B cell (primary cell): ENCODE results near the gene PUM2. TPM values are rescaled to one million over a fixed set of nuclear protein-coding genes. Genes with fewer than 3 reads are reported as not detected.
A peak's percentile ranks its signal among the peaks of the same experiment; 100 is the strongest.

ENCODE experiments used
- ATAC-seq: fragments of 200-7000 bp; cut with Tn5 transposase; one replicate; pipeline ENCODE4 v1.10.0; 2021; ENCODE audit warnings: low read depth, mild to moderate bottlenecking, moderate number of reproducible peaks, moderate library complexity
- CTCF ChIA-PET: fragments of 350-600 bp; sonication (Branson Sonifier 250); formaldehyde crosslinking; loops from one replicate; lab custom pipeline; 2021; ENCODE audit warnings: antibody characterized with exemption, inconsistent platforms; lab: Charles Lee
- POLR2A ChIA-PET: fragments of 350-600 bp; sonication (Branson Sonifier 250); formaldehyde crosslinking; loops from one replicate; lab custom pipeline; 2021; ENCODE audit warnings: antibody characterized with exemption; lab: Charles Lee
- DNase-seq: peaks from one replicate; pipeline ENCODE4 v3.0.0; 2013
- H2AFZ ChIP-seq: 2 replicates; pipeline ENCODE4 v1.6.1; 2012; ENCODE audit warnings: mild to moderate bottlenecking, low read depth, low read length; ENCODE audit not compliant: insufficient read depth, poor library complexity, severe bottlenecking
- H3K27ac ChIP-seq, 2 donors: 1 replicate in 1 of 2; 2 replicates in 1 of 2; pipeline ENCODE4 v1.5.1; 2012 to 2013; ENCODE audit warnings: low read length in 2 of 2, mild to moderate bottlenecking in 2 of 2, moderate library complexity in 1 of 2
- H3K27me3 ChIP-seq, 4 experiments: fragments of 200-600 bp in 1 of 4; sonication (generic) in 1 of 4; replicated peaks in 1 of 4; 1 replicate in 2 of 4; 2 replicates in 2 of 4; pipeline versions ENCODE4 v1.6.1 to v1.7.0; 2013 to 2016; ENCODE audit warnings: low read length in 3 of 4, mild to moderate bottlenecking in 2 of 4, mixed read lengths in 1 of 4, moderate library complexity in 1 of 4; ENCODE audit not compliant: insufficient read depth in 4 of 4, control insufficient read depth in 3 of 4; ENCODE audit errors: control extremely low read depth in 1 of 4
- H3K36me3 ChIP-seq, 2 experiments: replicated peaks in 1 of 2; 1 replicate in 1 of 2; 2 replicates in 1 of 2; pipeline versions ENCODE4 v1.6.1 to v1.7.1; 2013; ENCODE audit warnings: low read length in 1 of 2; ENCODE audit not compliant: insufficient read depth in 2 of 2, control insufficient read depth in 1 of 2; ENCODE audit errors: control extremely low read depth in 1 of 2, extremely low read depth in 1 of 2
- H3K4me1 ChIP-seq, 2 donors: fragments of 200-600 bp in 1 of 2; sonication (generic) in 1 of 2; 1 replicate in 1 of 2; 2 replicates in 1 of 2; pipeline versions ENCODE4 v1.5.1 to v1.6.1; 2013 to 2017; ENCODE audit warnings: low read length in 2 of 2; ENCODE audit not compliant: control insufficient read depth in 2 of 2, insufficient read depth in 2 of 2
- H3K4me2 ChIP-seq: replicated peaks from 2 replicates; pipeline ENCODE3; 2012; ENCODE audit warnings: mild to moderate bottlenecking, low read depth, low read length; ENCODE audit not compliant: poor library complexity, severe bottlenecking
- H3K4me3 ChIP-seq, 5 experiments: fragments of 200-600 bp in 1 of 5; sonication (generic) in 1 of 5; 1 replicate in 3 of 5; 2 replicates in 2 of 5; pipeline versions ENCODE4 v1.5.1 to v1.7.0; 2011 to 2016; ENCODE audit warnings: low read length in 4 of 5, mild to moderate bottlenecking in 4 of 5, low read depth in 2 of 5, control low read depth in 1 of 5, moderate library complexity in 1 of 5; ENCODE audit not compliant: insufficient read depth in 1 of 5; ENCODE audit errors: control extremely low read depth in 1 of 5, extremely low read depth in 1 of 5
- H3K79me2 ChIP-seq: fragments of 200-600 bp; sonication (generic); one replicate; pipeline ENCODE4 v1.6.0; 2016; ENCODE audit warnings: low read length; ENCODE audit not compliant: control insufficient read depth, insufficient read depth
- H3K9ac ChIP-seq: fragments of 200-600 bp; sonication (generic); 2 replicates; pipeline ENCODE4 v1.6.1; 2017; ENCODE audit warnings: mild to moderate bottlenecking, low read length, moderate library complexity
- H3K9me3 ChIP-seq, 3 donors: one replicate each; pipeline versions ENCODE4 v1.6.1 to v1.7.1; 2013; ENCODE audit warnings: low read length in 2 of 3; ENCODE audit not compliant: control insufficient read depth in 2 of 3, insufficient read depth in 1 of 3; ENCODE audit errors: control extremely low read depth in 1 of 3
- H4K20me1 ChIP-seq: 2 replicates; pipeline ENCODE4 v1.6.0; 2012; ENCODE audit warnings: mild to moderate bottlenecking, low read length; ENCODE audit not compliant: insufficient read depth, control insufficient read depth, poor library complexity, severe bottlenecking
- H3K27ac Mint-ChIP-seq: one replicate; pipeline ENCODE4 v1.8.0; 2021; ENCODE audit warnings: mixed read lengths
- H3K27me3 Mint-ChIP-seq: one replicate; pipeline ENCODE4 v1.8.0; 2021; ENCODE audit warnings: mixed read lengths
- H3K4me1 Mint-ChIP-seq: one replicate; pipeline ENCODE4 v1.8.0; 2021; ENCODE audit warnings: mixed read lengths
- H3K4me3 Mint-ChIP-seq: one replicate; pipeline ENCODE4 v1.8.0; 2021; ENCODE audit warnings: mixed read lengths
- H3K9me3 Mint-ChIP-seq: one replicate; pipeline ENCODE4 v1.8.0; 2022; ENCODE audit warnings: mixed read lengths; ENCODE audit not compliant: insufficient read depth
- EZH2 ChIP-seq: IDR thresholded peaks from 2 replicates; pipeline ENCODE4 v1.6.1; 2012; ENCODE audit warnings: borderline replicate concordance, low read depth, mild to moderate bottlenecking, moderate library complexity, low read length; ENCODE audit not compliant: insufficient read depth, poor library complexity, severe bottlenecking
- WGBS: methylation state at CpG from one replicate; pipeline ENCODE4 v1.1.5; 2013; ENCODE audit warnings: missing lambda C conversion rate; ENCODE audit not compliant: insufficient coverage; 5-methylcytosine and 5-hydroxymethylcytosine counted together
- intact Hi-C: fragments of 100-400 bp; cut with micrococcal nuclease; formaldehyde crosslinking; loops from one replicate; pipeline ENCODE4 v1.10.0; 2022
- polyA plus RNA-seq: library from polyadenylated mRNA; depleted of rRNA; stranded (reverse); fragments of >200 nt; gene quantifications from 2 replicates; pipeline ENCODE4 v1.2.3, GENCODE V29; 2012
- total RNA-seq, 2 donors: library from RNA; stranded (reverse); fragments of 120-200 nt in 1 of 2; gene quantifications; 1 replicate in 1 of 2; 2 replicates in 1 of 2; pipeline versions ENCODE4 v1.2.3 to v1.2.4, GENCODE V29; 2013 to 2022
- TF ChIP-seq, protein P1 (sequence below): fragments of 200-600 bp; IDR thresholded peaks from one replicate; pipeline ENCODE4 v1.8.0; 2022; ENCODE audit warnings: antibody characterized with exemption, mild to moderate bottlenecking

Gene PUM2
- total and polyA plus RNA-seq, 2 donors (not counting 1 experiment from before 2014, with no cell fraction given) = 21.1 to 151 TPM

DNA sequence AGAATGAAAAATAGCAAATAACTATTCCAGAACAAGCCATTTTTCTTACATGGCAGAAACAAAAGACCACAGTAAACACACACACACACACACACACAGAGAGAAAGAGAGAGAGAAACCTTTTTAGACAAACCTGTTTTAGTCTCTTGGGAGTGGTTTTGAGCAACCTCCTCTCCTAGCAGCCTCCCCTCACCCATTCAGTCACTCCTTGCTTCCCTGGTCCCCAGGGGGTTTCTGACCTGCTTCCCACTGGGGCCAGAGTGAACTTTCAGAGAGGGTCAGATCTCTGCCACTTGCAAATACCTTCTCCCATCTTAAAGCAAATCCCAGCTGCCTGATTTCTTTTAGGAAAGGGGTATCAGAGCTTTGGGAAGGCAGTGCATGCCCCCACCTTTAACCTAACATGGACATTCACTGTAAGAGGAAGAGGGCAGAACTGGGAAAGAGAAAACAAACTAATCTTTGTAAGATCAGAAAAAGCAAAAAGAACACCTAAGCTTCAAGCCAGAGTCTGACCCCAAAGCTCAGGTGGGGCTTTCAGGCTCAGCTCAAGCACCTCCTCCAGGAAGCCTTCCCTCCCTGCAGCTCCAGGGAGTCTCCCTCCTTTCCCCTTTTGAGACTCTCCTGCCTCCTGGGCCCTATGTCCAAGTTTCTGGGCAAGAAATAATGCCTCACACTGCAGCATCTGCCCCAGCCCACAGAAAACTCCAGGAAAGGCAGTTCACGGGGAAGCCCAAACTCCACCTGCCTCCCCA lies 128.5 kb downstream of the PUM2 start:
- Mint-ChIP-seq H3K27ac (no peak overlapping the region), H3K27me3 (peaks cover 30% of the 10 kb centered on the region), H3K9me3 (no peaks in the 10 kb centered on the region), H3K4me1 (peaks cover 12% of the 10 kb centered on the region), H3K4me3 (peak overlapping the region; percentile 76)
- no peak for DNase-seq
- Histone ChIP-seq H3K4me1 (peaks cover 16 to 18% of the 10 kb centered on the region in 2 donors), H4K20me1 (no peaks in the 10 kb centered on the region), H3K9me3 (peaks cover 0 to 3% (median 0%) of the 10 kb centered on the region in 3 donors), H3K36me3 (no peaks in the 10 kb centered on the region), H3K27me3 (peaks cover 0 to 40% (median 14%) of the 10 kb centered on the region in 4 experiments), H3K4me3 (no peak overlapping the region), H2AFZ (no peak overlapping the region), H3K27ac (no peak overlapping the region), H3K79me2 (no peaks in the 10 kb centered on the region), H3K9ac (no peak overlapping the region), H3K4me2 (no peak overlapping the region)
- POLR2A ChIA-PET = no interaction called here
- no peak for ATAC-seq
- TF ChIP-seq, protein P1, sequence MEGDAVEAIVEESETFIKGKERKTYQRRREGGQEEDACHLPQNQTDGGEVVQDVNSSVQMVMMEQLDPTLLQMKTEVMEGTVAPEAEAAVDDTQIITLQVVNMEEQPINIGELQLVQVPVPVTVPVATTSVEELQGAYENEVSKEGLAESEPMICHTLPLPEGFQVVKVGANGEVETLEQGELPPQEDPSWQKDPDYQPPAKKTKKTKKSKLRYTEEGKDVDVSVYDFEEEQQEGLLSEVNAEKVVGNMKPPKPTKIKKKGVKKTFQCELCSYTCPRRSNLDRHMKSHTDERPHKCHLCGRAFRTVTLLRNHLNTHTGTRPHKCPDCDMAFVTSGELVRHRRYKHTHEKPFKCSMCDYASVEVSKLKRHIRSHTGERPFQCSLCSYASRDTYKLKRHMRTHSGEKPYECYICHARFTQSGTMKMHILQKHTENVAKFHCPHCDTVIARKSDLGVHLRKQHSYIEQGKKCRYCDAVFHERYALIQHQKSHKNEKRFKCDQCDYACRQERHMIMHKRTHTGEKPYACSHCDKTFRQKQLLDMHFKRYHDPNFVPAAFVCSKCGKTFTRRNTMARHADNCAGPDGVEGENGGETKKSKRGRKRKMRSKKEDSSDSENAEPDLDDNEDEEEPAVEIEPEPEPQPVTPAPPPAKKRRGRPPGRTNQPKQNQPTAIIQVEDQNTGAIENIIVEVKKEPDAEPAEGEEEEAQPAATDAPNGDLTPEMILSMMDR = no peak
- TF ChIP-seq EZH2 = no peak
- CTCF ChIA-PET = no interaction called here
- 94% methylated on average over 1 of the region's 1 CpG for WGBS
- intact Hi-C loops = no loop called here

DNA sequence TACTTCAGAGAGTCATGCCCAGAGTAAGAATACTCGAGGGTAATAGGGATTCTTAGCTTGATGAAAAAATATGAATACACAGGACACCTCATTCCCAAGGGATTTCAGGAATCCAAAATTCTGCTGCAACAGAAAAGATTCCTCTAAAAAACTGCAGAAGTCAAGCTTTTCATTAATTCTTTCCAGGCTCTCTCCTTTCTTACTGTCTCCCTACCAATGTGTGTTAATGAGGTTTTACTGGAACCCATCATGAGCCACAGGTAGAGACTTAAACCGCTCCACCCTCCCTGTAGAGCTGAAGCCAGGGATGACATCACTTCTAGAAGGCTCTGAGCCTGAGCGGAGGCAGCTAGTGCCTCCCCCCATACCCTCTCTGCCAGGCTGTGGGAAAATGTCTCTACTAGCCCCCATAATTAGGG lies 129.1 kb downstream of the PUM2 start:
- 100% methylated on average over 1 of the region's 3 CpGs for WGBS
- DNase-seq (no peak), ATAC-seq (no peak)
- peaks cover 16 to 18% of the 10 kb centered on the region in 2 donors for H3K4me1 ChIP-seq
- no peak overlapping the region for H3K27ac ChIP-seq
- H3K4me3 ChIP-seq = no peak overlapping the region
- H4K20me1 ChIP-seq = no peaks in the 10 kb centered on the region
- H3K4me1 Mint-ChIP-seq = peaks cover 12% of the 10 kb centered on the region
- TF ChIP-seq, protein P1 = no peak
- no peak for TF ChIP-seq EZH2
- H3K4me3 Mint-ChIP-seq = peak overlapping the region; percentile 63
- no peaks in the 10 kb centered on the region for H3K9me3 Mint-ChIP-seq
- no peaks in the 10 kb centered on the region for H3K79me2 ChIP-seq
- ChIA-PET CTCF (no interaction called here), POLR2A (no interaction called here)
- intact Hi-C loops = no loop called here
- peaks cover 28% of the 10 kb centered on the region for H3K27me3 Mint-ChIP-seq
- H3K4me2 ChIP-seq = no peak overlapping the region
- no peak overlapping the region for H3K27ac Mint-ChIP-seq
- H2AFZ ChIP-seq = no peak overlapping the region
- H3K9me3 ChIP-seq = peaks cover 0 to 3% (median 0%) of the 10 kb centered on the region in 3 donors
- peaks cover 0 to 38% (median 14%) of the 10 kb centered on the region in 4 experiments for H3K27me3 ChIP-seq
- H3K9ac ChIP-seq = no peak overlapping the region
- H3K36me3 ChIP-seq = no peaks in the 10 kb centered on the region
